Esophagus muscularis mucosa (tissue), 4 donors: ENCODE results near the gene ITGB5.
"Not testable (repeated sequence)": the region's sequence is repeated elsewhere in the genome, so short reads cannot be mapped to it uniquely, and the experiment has no call there.

Experiments
- CTCF ChIP-seq, 3 experiments: fragments of 200-600 bp in 2 of 3; fragments of 450-650 bp in 1 of 3; sonication (generic) in 2 of 3; IDR thresholded peaks; one replicate each; pipeline ENCODE4 v1.5.1; 2017 to 2019; ENCODE audit warnings: antibody characterized with exemption in 3 of 3, mild to moderate bottlenecking in 2 of 3, moderate library complexity in 1 of 3
- EP300 ChIP-seq: sonication (generic); formaldehyde crosslinking; IDR thresholded peaks from one replicate; pipeline ENCODE4 v1.6.1; 2017; ENCODE audit warnings: antibody characterized with exemption
- POLR2A ChIP-seq: fragments of 450-650 bp; IDR thresholded peaks from one replicate; pipeline ENCODE4 v1.6.1; 2017; ENCODE audit warnings: antibody characterized with exemption, moderate library complexity, mild to moderate bottlenecking, low read depth
- POLR2AphosphoS5 ChIP-seq, 2 donors: sonication (generic); formaldehyde crosslinking; IDR thresholded peaks; one replicate each; pipeline ENCODE4 v1.6.1; 2017; ENCODE audit warnings: antibody characterized with exemption in 2 of 2

GRCh38 chr3:124789103-124789502, 98.1 kb downstream of the ITGB5 start:
- not testable (repeated sequence) for TF ChIP-seq CTCF (IDR thresholded peaks at IDR 0.05); EP300; POLR2AphosphoS5 (IDR thresholded peaks at IDR 0.05); POLR2A
